ENCODE measurements around the gene PCDHA4.
"Not testable (repeated sequence)": the region's sequence is repeated elsewhere in the genome, so short reads cannot be mapped to it uniquely, and the experiment has no call there.

PCDHA4 gene

DNA sequence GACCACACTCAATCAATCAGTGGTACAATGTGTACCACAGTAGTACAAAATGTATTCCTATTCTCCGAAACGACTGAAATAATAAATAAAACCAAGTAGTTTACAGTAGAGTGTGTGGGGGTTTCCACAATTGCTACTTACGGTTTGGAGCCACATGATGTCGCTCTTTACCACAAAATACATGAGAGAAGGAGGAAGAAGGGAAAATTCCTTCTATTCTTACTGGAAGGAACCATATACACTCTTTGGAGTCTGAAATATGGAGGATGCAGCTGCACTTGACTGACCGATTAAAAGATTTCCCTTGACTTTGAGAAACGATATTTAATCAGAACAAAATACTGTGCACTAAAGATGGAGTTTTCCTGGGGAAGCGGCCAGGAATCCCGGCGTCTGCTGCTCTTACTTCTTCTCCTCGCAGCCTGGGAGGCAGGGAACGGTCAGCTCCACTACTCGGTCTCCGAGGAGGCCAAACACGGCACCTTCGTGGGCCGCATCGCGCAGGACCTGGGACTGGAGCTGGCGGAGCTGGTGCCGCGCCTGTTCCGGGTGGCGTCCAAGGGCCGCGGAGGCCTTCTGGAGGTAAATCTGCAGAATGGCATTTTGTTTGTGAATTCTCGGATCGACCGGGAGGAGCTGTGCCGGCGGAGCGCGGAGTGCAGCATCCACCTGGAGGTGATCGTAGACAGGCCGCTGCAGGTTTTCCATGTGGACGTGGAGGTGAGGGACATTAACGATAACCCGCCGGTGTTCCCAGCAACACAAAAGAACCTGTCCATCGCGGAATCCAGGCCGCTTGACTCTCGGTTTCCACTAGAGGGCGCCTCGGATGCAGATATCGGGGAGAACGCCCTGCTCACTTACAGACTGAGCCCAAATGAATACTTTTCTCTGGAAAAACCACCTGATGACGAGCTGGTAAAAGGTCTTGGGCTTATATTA lies at the start of gene PCDHA4:
TSS of gene PCDHA4 (plus strand) at position 235 of the 942 bp plus-strand sequence.
- no peak for DNase-seq

DNA sequence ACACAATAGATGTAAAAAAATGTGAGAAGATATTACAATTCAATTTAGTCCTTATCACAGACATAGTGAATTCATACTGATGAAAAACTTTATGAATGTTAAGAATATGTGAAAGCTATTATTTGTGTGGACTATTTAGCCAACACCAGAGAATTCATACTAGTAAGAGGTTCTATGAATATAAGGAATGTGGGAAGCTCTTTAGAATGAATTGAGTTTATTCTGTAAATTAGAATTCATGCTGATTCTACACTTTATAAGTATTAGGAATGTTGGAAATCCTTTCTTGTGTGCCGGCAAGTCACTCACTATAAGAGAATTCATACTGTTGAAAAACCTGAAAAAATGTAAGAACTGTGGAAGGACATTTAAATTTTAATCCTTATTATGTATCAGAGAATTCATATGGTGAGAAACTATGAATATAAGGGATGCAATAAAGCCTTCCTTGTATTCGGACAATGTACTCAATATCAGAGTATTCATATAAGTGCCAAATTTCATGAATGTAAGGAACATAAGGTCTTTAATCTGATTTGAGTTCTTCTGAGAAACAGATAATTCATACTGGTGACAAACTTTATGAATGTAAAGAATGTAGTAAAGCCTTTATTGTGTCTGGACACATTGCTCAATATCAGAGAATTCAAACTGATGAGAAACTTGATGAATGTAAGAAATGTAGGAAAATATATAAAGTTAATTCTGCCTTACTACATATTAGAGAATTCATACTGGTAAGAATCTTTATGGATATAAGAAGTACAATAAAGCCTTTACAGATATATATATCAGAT lies 42.5 kb upstream of the PCDHA4 start:
- DNase-seq = no peak

DNA sequence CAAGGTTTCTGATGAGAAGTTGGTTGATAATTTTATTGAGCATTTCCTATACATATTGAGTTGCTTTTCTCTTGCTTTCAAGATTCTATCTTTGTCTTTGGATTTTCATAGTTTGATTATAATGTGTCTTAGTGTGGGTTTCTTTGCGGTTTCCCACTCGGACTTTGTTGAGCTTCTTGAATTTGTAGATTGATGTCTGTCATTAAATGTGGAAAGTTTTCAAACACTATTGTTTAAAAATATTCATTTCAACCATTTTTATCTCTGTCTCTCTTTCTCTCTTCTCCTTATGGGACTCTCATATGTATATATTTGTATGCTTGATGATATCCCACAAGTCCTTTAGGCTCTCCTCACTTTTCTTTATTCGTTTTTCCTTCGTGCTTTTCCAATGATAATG lies 39.4 kb upstream of the PCDHA4 start:
- no peak for DNase-seq

DNA sequence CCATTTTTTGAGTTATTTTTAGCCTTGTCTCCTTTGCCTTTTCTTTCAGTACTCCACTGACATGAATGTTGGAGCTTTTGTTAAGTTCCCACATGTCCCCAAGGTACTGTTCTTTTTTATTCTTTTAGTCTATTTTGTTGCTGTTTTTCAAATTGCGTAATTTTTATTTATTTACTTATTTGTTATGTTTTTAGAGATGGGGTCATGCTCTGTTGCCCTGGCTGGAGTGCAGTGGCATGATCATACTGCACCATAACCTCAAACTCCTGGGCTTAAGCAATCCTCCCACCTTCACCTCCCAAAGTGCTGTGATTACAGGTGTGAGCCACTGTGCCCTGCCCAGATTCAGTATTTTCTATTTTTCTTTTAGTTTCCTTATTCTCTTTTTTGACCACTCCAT lies 26.4 kb upstream of the PCDHA4 start:
- no peak for DNase-seq

DNA sequence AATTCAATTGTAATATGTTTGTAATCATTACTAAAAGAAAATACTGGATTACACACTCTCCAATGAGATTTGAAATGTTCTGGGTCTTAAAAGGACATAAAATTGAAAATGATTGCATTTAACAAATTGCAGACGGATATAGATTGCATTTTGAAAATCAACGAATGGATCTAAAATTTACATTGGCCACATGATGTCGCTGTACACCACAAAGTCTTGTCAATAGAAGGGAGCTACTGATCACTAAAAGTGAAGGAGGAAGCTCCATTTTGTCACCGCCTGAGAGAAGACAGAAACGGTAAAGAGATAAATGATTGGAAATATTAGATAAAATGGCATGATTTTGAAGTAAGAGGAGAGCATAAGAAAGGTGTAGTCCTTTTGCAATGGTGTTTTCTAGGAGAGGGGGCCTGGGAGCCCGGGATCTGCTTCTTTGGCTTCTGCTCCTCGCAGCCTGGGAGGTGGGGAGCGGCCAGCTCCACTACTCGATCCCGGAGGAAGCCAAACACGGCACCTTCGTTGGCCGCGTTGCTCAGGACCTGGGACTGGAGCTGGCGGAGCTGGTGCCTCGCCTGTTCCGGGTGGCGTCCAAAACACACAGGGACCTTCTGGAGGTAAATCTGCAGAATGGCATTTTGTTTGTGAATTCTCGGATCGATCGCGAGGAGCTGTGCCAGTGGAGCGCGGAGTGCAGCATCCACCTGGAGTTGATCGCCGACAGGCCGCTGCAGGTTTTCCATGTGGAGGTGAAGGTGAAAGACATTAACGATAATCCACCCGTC lies 20.8 kb upstream of the PCDHA4 start, which contains the start of gene PCDHA1:
TSS of gene PCDHA1 (plus strand) at position 236 of the 782 bp plus-strand sequence.
- no peak for DNase-seq

DNA sequence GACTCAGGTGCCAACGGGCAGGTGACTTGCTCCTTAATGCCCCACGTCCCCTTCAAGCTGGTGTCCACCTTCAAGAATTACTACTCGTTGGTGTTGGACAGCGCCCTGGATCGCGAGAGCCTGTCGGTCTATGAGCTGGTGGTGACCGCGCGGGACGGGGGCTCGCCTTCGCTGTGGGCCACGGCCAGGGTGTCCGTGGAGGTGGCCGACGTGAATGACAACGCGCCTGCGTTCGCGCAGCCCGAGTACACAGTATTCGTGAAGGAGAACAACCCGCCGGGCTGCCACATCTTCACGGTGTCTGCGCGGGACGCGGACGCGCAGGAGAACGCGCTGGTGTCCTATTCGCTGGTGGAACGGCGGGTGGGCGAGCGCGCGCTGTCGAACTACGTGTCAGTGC lies 19.4 kb upstream of the PCDHA4 start:
- DNase-seq = not testable (repeated sequence)

DNA sequence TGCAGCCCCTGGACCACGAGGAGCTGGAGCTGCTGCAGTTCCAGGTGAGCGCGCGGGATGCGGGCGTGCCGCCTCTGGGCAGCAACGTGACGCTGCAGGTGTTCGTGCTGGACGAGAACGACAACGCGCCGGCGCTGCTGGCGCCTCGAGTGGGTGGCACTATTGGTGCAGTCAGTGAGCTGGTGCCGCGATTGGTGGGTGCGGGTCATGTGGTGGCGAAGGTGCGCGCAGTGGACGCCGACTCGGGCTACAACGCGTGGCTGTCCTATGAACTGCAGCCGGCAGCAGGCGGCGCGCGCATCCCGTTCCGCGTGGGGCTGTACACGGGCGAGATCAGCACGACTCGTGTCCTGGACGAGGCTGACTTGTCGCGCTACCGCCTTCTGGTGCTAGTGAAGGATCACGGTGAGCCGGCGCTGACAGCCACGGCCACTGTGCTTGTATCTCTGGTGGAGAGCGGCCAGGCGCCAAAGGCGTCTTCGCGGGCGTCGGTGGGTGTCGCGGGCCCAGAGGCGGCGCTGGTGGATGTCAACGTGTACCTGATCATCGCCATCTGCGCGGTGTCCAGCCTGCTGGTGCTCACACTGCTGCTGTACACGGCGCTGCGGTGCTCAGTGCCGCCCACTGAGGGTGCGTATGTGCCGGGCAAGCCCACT lies 18.9 kb upstream of the PCDHA4 start:
- DNase-seq = not testable (repeated sequence)

DNA sequence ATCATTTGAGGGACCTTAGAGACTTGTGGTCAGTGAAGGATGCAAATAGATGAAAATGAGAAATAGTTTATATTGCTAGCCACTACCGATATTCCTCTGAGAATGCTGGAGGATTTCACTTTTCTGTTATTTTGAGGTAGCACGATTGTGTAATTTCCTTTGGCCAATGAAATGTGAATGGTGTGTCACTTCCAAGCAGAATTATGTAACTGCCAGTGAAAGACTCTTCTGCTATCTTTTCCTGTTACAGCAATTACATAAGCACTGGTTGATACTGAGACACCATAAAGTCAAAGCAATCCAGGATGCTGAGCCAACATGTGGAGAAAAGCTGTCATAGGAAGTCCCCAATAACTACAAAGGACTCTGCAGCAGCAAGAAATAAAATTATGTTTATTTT lies 15.8 kb upstream of the PCDHA4 start:
- no peak for DNase-seq

DNA sequence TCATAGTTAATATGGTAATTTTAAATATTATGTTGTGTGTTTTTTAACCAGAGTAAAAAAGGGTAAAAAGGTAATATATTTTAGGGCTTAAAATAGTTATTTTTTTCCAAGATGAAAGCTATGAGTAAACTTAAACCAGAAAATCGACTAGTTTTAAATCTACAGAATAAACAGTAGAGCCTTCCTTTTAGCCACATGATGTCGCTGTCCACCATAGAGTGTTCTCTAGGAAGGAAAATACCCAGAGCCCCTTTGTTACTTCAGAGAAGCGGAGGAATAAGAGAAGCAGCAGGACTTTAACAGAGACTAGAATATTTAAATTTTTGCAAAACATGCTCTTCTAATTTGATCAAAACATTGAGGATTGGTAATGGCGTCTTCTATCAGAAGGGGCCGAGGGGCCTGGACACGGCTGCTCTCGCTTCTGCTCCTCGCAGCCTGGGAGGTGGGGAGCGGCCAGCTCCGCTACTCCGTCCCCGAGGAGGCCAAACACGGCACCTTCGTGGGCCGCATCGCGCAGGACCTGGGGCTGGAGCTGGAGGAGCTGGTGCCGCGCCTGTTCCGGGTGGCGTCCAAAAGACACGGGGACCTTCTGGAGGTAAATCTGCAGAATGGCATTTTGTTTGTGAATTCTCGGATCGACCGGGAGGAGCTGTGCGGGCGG lies 12.1 kb upstream of the PCDHA4 start, which contains the start of gene PCDHA2:
TSS of gene PCDHA2 (plus strand) at position 258 of the 664 bp plus-strand sequence.
- DNase-seq = no peak

DNA sequence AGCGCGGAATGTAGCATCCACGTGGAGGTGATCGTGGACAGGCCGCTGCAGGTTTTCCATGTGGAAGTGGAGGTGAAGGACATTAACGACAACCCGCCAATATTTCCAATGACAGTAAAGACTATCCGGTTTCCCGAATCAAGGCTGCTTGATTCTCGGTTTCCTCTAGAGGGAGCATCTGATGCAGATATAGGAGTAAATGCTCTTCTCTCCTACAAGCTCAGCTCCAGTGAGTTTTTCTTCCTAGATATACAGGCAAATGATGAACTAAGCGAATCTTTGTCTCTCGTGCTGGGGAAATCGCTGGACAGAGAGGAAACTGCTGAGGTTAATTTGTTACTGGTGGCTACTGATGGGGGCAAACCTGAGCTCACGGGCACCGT lies 11.6 kb upstream of the PCDHA4 start:
- DNase-seq = no peak

DNA sequence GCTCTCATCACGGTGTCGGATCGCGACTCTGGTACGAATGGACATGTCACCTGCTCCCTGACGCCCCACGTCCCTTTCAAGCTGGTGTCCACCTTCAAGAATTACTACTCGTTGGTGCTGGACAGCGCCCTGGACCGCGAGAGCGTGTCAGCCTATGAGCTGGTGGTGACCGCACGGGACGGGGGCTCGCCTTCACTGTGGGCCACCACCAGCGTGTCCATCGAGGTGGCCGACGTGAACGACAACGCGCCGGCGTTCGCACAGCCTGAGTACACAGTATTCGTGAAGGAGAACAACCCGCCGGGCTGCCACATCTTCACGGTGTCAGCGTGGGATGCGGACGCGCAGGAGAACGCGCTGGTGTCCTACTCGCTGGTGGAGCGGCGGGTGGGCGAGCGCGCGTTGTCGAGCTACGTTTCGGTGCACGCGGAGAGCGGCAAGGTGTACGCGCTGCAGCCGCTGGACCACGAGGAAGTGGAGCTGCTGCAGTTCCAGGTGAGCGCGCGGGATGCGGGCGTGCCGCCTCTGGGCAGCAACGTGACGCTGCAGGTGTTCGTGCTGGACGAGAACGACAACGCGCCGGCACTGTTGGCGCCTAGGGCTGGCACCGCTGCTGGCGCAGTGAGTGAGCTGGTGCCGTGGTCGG lies 10.7 kb upstream of the PCDHA4 start:
- DNase-seq = not testable (repeated sequence)

DNA sequence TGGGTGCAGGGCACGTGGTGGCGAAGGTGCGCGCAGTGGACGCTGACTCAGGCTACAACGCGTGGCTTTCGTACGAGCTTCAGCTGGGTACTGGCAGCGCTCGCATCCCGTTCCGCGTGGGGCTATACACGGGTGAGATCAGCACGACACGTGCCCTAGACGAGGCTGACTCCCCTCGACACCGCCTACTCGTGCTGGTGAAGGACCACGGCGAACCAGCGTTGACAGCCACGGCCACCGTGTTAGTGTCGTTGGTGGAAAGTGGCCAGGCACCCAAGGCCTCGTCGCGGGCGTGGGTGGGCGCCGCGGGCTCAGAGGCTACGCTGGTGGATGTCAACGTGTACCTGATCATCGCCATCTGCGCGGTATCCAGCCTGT lies 10.2 kb upstream of the PCDHA4 start:
- DNase-seq = no peak

DNA sequence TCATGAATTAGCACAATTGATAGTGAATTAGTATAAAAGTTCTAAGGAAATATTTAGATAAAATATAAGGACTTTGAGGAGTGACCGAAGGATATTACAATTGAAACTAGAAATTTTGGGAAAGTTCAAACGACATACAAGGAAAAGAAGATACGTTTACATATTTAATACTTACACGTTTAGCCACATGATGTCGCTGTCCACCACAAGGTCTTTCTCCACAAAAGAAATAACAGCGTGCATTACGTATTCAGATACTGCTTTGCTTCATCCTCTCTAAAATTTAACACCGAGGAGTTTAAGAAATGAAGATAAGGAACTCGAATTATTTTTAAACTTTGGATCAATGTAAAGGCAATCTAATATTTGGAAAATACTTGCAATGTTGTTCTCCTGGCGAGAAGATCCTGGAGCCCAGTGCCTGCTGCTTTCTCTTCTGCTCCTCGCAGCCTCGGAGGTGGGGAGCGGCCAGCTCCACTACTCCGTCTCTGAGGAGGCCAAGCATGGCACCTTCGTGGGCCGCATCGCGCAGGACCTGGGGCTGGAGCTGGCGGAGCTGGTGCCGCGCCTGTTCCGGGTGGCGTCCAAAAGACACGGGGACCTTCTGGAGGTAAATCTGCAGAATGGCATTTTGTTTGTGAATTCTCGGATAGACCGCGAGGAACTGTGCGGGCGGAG lies 5.9 kb upstream of the PCDHA4 start, which contains the start of gene PCDHA3:
TSS of gene PCDHA3 (plus strand) at position 242 of the 678 bp plus-strand sequence.
- no peak for DNase-seq

DNA sequence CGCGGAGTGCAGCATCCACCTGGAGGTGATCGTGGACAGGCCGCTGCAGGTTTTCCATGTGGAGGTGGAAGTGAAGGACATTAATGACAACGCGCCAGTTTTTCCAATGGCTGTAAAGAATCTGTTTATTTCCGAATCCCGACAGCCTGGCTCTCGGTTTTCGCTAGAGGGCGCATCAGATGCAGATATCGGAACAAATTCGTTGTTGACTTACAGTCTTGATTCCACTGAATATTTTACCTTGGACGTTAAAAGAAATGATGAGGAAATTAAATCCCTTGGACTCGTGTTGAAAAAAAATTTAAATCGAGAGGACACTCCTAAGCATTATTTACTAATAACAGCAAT lies 5.4 kb upstream of the PCDHA4 start:
- no peak for DNase-seq

DNA sequence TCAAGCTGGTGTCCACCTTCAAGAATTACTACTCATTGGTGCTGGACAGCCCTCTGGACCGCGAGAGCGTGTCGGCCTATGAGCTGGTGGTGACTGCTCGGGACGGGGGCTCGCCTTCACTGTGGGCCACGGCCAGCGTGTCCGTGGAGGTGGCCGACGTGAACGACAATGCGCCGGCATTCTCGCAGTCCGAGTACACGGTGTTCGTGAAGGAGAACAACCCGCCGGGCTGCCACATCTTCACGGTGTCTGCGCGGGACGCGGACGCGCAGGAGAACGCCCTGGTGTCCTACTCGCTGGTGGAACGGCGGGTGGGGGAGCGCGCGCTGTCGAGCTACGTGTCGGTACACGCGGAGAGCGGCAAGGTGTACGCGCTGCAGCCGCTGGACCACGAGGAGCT lies 4.5 kb upstream of the PCDHA4 start:
- DNase-seq = not testable (repeated sequence)

DNA sequence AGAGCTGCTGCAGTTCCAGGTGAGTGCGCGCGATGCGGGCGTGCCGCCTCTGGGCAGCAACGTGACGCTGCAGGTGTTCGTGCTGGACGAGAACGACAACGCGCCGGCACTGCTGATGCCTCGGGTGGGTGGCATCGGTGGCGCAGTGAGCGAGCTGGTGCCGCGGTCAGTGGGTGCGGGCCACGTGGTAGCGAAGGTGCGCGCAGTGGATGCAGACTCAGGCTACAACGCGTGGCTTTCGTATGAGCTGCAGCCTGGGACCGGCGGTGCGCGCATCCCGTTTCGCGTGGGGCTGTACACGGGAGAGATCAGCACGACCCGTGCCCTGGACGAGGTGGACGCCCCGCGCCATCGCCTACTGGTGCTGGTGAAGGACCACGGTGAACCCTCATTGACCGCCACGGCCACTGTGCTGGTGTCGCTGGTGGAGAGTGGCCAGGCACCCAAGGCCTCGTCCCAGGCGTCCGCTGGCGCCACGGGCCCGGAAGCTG lies 4.0 kb upstream of the PCDHA4 start:
- DNase-seq = no peak

DNA sequence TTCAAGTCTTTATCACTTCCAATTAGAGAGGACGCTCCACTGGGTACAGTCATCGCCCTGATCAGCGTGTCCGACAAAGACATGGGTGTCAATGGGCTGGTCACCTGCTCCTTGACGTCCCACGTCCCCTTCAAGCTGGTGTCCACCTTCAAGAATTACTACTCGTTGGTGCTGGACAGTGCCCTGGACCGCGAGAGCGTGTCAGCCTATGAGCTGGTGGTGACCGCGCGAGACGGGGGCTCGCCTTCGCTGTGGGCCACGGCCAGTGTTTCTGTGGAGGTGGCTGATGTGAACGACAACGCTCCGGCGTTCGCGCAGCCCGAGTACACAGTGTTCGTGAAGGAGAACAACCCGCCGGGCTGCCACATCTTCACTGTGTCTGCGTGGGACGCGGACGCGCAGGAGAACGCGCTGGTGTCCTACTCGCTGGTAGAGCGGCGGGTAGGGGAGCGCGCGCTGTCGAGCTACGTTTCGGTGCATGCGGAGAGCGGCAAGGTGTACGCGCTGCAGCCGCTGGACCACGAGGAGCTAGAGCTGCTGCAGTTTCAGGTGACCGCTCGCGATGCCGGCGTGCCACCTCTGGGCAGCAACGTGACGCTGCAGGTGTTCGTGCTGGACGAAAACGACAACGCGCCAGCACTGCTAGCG lies 1.5 kb downstream of the PCDHA4 start:
- not testable (repeated sequence) for DNase-seq

DNA sequence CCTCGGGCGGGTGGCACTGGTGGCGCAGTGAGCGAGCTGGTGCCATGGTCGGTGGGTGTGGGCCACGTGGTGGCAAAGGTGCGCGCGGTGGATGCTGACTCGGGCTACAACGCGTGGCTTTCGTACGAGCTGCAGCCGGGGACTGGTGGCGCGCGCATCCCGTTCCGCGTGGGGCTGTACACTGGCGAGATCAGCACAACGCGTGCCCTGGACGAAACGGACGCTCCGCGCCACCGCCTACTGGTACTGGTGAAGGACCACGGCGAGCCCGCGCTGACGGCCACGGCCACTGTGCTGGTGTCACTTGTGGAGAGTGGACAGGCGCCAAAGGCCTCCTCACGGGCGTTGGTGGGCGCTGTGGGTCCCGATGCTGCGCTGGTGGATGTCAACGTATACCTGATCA lies 2.0 kb downstream of the PCDHA4 start:
- DNase-seq = no peak

DNA sequence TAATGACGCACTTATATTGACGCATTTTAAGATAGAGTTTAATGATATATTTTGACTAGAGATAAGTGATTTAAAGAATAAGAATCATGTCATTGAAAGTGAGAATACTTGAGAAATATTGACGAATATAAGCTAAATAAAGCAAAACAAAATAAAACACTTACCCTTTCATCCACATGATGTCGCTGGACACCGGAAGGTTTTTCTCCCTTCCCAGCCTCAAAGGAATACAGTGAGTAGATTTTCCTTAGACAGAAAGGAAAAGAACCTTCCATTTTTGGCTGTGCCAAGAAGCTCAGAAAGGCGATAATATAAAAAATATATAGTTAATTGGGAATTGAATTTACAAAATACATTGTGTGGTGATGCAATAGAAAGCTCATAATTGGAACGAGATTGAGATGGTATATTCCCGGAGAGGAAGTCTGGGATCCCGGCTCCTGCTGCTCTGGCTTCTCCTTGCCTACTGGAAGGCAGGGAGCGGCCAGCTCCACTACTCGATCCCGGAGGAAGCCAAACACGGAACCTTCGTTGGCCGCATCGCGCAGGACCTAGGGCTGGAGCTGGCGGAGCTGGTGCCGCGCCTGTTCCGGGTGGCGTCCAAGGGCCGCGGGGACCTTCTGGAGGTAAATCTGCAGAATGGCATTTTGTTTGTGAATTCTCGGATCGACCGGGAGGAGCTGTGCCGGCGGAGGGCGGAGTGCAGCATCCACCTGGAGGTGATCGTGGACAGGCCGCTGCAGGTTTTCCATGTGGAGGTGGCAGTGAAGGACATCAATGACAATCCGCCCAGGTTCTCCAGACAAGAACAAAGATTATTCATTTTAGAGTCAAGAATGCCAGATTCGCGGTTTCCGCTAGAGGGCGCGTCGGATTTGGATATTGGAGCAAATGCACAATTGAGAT lies 14.8 kb downstream of the PCDHA4 start, which contains the start of gene PCDHA5:
TSS of gene PCDHA5 (plus strand) at position 239 of the 906 bp plus-strand sequence.
- no peak for DNase-seq

Data from stimulated activated CD4-positive, alpha-beta T cell treated with anti-CD3 and anti-CD28 coated beads, Interleukin-1b, Interleukin-23, amount 100 ng/mL, for 48 hours (primary cell).